HepG2 (cell line): Measurements from ENCODE around the gene CASP7. TPM values are rescaled to one million over a fixed set of nuclear protein-coding genes. Genes with fewer than 3 reads are reported as not detected.

Source experiments
- ATAC-seq: fragments of 200-7000 bp; cut with Tn5 transposase; 3 replicates; pipeline ENCODE4 v1.9.1; 2020; ENCODE audit warnings: mild to moderate bottlenecking, moderate library complexity
- BruUV-seq: library from RNA; stranded (reverse); fragments of 400-500 nt; replicated peaks from 2 replicates; lab custom pipeline; 2021; lab: Mats Ljungman, UMichigan
- CTCF ChIA-PET: fragments of 300-600 bp; formaldehyde crosslinking; extraction: SDS; loops from one replicate; lab custom pipeline; 2021; ENCODE audit warnings: low total read pairs, inconsistent platforms, low intra/inter-chr PET ratio; lab: Yijun Ruan, JAX
- POLR2A ChIA-PET: fragments of 350-600 bp; sonication (Branson Sonifier 250); formaldehyde crosslinking; loops from one replicate; lab custom pipeline; 2020; ENCODE audit warnings: antibody characterized with exemption, inconsistent platforms; lab: Yijun Ruan, JAX
- DNase-seq: peaks from one replicate; pipeline ENCODE4 v3.0.0-alpha.2; 2015; ENCODE audit warnings: low spot score
- FAIRE-seq: peaks from 3 replicates; lab custom pipeline; 2011; peaks lifted over from hg19 to GRCh38; lab: Jason Lieb, UNC
- H2AFZ ChIP-seq: one replicate; pipeline ENCODE4 v1.6.1; 2011; ENCODE audit warnings: low read length, inconsistent platforms
- H3K27ac ChIP-seq: fragments of 300-600 bp; 3 replicates; pipeline ENCODE4 v1.8.0; 2011; ENCODE audit warnings: mixed run types, mild to moderate bottlenecking, mixed read lengths, low read length, inconsistent platforms; ENCODE audit not compliant: insufficient read depth; ENCODE audit errors: extremely low read length
- H3K27me3 ChIP-seq, 2 experiments: fragments of 200-600 bp in 1 of 2; 2 replicates in 1 of 2; 3 replicates in 1 of 2; pipeline versions ENCODE4 v1.6.0 to v1.8.0; 2011; ENCODE audit warnings: low read length in 2 of 2, mild to moderate bottlenecking in 2 of 2, moderate library complexity in 2 of 2, inconsistent platforms in 1 of 2; ENCODE audit not compliant: insufficient read depth in 2 of 2, control insufficient read depth in 1 of 2
- H3K36me3 ChIP-seq, 2 experiments: fragments of 200-600 bp in 1 of 2; replicated peaks in 1 of 2; 2 replicates in 1 of 2; 3 replicates in 1 of 2; pipeline versions ENCODE4 v1.5.1 to v1.8.0; 2011; ENCODE audit warnings: low read length in 2 of 2, inconsistent platforms in 1 of 2; ENCODE audit not compliant: insufficient read depth in 2 of 2, control insufficient read depth in 1 of 2
- H3K4me1 ChIP-seq: 2 replicates; pipeline ENCODE4 v1.5.1; 2012; ENCODE audit warnings: low read length, inconsistent platforms; ENCODE audit not compliant: insufficient read depth
- H3K4me2 ChIP-seq: 2 replicates; pipeline ENCODE4 v1.6.0; 2011; ENCODE audit warnings: low read depth, low read length, inconsistent platforms
- H3K4me3 ChIP-seq, 3 experiments: fragments of 200-600 bp in 1 of 3; sonication (generic), shearing (Covaris generic) in 1 of 3; replicated peaks in 1 of 3; 2 replicates each; pipeline ENCODE4 v1.5.1; 2011 to 2016; ENCODE audit warnings: low read length in 3 of 3, inconsistent platforms in 2 of 3, low read depth in 2 of 3, mild to moderate bottlenecking in 2 of 3, control low read depth in 1 of 3, mixed read lengths in 1 of 3; ENCODE audit not compliant: insufficient read depth in 1 of 3
- H3K79me2 ChIP-seq: one replicate; pipeline ENCODE4 v1.6.1; 2011; ENCODE audit warnings: low read length, inconsistent platforms; ENCODE audit not compliant: insufficient read depth
- H3K9ac ChIP-seq: 2 replicates; pipeline ENCODE4 v1.6.0; 2011; ENCODE audit warnings: mild to moderate bottlenecking, low read depth, low read length, inconsistent platforms; ENCODE audit not compliant: insufficient read depth
- H3K9me3 ChIP-seq: 2 replicates; pipeline ENCODE4 v1.5.1; 2012; ENCODE audit warnings: mild to moderate bottlenecking, low read length
- H4K20me1 ChIP-seq: 2 replicates; pipeline ENCODE4 v1.6.0; 2011; ENCODE audit warnings: inconsistent platforms, mild to moderate bottlenecking, low read length, moderate library complexity; ENCODE audit not compliant: insufficient read depth
- BHLHE40 ChIP-seq: IDR thresholded peaks from 2 replicates; pipeline ENCODE4 v1.6.1; 2011; ENCODE audit warnings: low read length, improper control_type of control experiment
- CSRNP2 ChIP-seq: sonication (generic); formaldehyde crosslinking; conservative IDR thresholded peaks from 2 replicates; pipeline ENCODE4 v1.8.0; 2022; ENCODE audit warnings: low read depth, missing genetic modification reagents
- FOXP1 ChIP-seq, 2 experiments: fragments of 450-650 bp in 1 of 2; IDR thresholded peaks; 2 replicates each; pipeline ENCODE4 v1.6.1; 2017 to 2018; ENCODE audit warnings: antibody characterized with exemption in 1 of 2
- MBD4 ChIP-seq: IDR thresholded peaks from 2 replicates; pipeline ENCODE4 v1.6.1; 2012; ENCODE audit warnings: low read length, inconsistent platforms, borderline replicate concordance
- MIER2 ChIP-seq: IDR thresholded peaks from 2 replicates; pipeline ENCODE4 v1.6.1; 2016; ENCODE audit warnings: missing biosample characterization, missing genetic modification reagents
- NCOA1 ChIP-seq: sonication (generic); formaldehyde crosslinking; IDR thresholded peaks from 2 replicates; pipeline ENCODE4 v1.9.0; 2021; ENCODE audit warnings: missing genetic modification reagents
- PCBP1 ChIP-seq: fragments of 200-400 bp; formaldehyde crosslinking; IDR thresholded peaks from 2 replicates; pipeline ENCODE4 v1.6.1; 2017; ENCODE audit warnings: mild to moderate bottlenecking, low read depth, low read length, borderline replicate concordance
- PTBP1 ChIP-seq: fragments of 200-400 bp; formaldehyde crosslinking; IDR thresholded peaks from 2 replicates; pipeline ENCODE4 v1.6.1; 2018; ENCODE audit warnings: low read length, low read depth; ENCODE audit not compliant: poor library complexity, severe bottlenecking
- SMARCC2 ChIP-seq: fragments of 450-650 bp; IDR thresholded peaks from 2 replicates; pipeline ENCODE4 v1.6.1; 2017; ENCODE audit warnings: antibody characterized with exemption, mild to moderate bottlenecking
- SOX5 ChIP-seq: IDR thresholded peaks from 2 replicates; pipeline ENCODE4 v1.6.1; 2016; ENCODE audit warnings: borderline replicate concordance
- SP5 ChIP-seq: IDR thresholded peaks from 2 replicates; pipeline ENCODE4 v1.6.1; 2016; ENCODE audit warnings: low read depth, borderline replicate concordance
- SSRP1 ChIP-seq: IDR thresholded peaks from 2 replicates; pipeline ENCODE4 v1.6.1; 2016; ENCODE audit warnings: control low read depth
- ZMYM3 ChIP-seq: sonication (generic); formaldehyde crosslinking; IDR thresholded peaks from 2 replicates; pipeline ENCODE4 v1.5.1; 2020; ENCODE audit warnings: mild to moderate bottlenecking, missing genetic modification reagents
- ZNF138 ChIP-seq: sonication (generic); formaldehyde crosslinking; IDR thresholded peaks from 2 replicates; pipeline ENCODE4 v1.5.0; 2020; ENCODE audit warnings: mild to moderate bottlenecking, low read depth, missing genetic modification reagents
- ZNF256 ChIP-seq: sonication (generic); formaldehyde crosslinking; conservative IDR thresholded peaks from 2 replicates; pipeline ENCODE4 v1.4.0; 2020; ENCODE audit warnings: missing genetic modification reagents
- ZNF430 ChIP-seq: sonication (generic); formaldehyde crosslinking; IDR thresholded peaks from 2 replicates; pipeline ENCODE4 v1.9.0; 2021; ENCODE audit warnings: mild to moderate bottlenecking, missing genetic modification reagents
- ZNF550 ChIP-seq: sonication (generic); formaldehyde crosslinking; IDR thresholded peaks from 2 replicates; pipeline ENCODE4 v1.4.0; 2020; ENCODE audit warnings: mild to moderate bottlenecking, missing genetic modification reagents, borderline replicate concordance
- ZNF782 ChIP-seq: sonication (generic); formaldehyde crosslinking; IDR thresholded peaks from 2 replicates; pipeline ENCODE4 v1.4.0; 2020; ENCODE audit warnings: missing genetic modification reagents, mild to moderate bottlenecking, borderline replicate concordance
- ZNF83 ChIP-seq: sonication (generic); formaldehyde crosslinking; IDR thresholded peaks from 2 replicates; pipeline ENCODE4 v1.4.0; 2020; ENCODE audit warnings: missing genetic modification reagents, mild to moderate bottlenecking, borderline replicate concordance
- WGBS: methylation state at CpG from one replicate; pipeline ENCODE4 v1.1.6; 2017; ENCODE audit warnings: low lambda C conversion rate; 5-methylcytosine and 5-hydroxymethylcytosine counted together
- in situ Hi-C: cut with HindIII; loops from 2 replicates; pipeline ENCODE4 v1.10.0; 2017; ENCODE audit warnings: low pct_unique_long_range_greater_than_20kb; ENCODE audit not compliant: extremely low pct_ligation_motif_present
- intact Hi-C: fragments of 100-400 bp; cut with micrococcal nuclease; formaldehyde crosslinking; loops from one replicate; pipeline ENCODE4 v1.10.0; 2022; ENCODE audit not compliant: unreplicated experiment
- polyA plus RNA-seq, 8 experiments: library from polyadenylated mRNA; depleted of rRNA in 3 of 8; stranded (reverse) in 7 of 8; unstranded in 1 of 8; fragments of >200 nt; fragmentation: Illumina TruSeq in 4 of 8; extraction: Trizol in 4 of 8; gene quantifications; 2 replicates each; pipeline versions ENCODE4 v1.2.1 to v1.2.3, GENCODE V29; 2011 to 2016; ENCODE audit warnings: low read depth in 4 of 8, missing spikeins in 1 of 8, mixed read lengths in 1 of 8; ENCODE audit not compliant: insufficient read depth in 1 of 8
- total RNA-seq, 5 experiments: library from RNA; depleted of rRNA; stranded (reverse); fragments of >200 nt; fragmentation: Illumina TruSeq; extraction: Trizol; gene quantifications; 2 replicates each; pipeline ENCODE4 v1.2.3, GENCODE V29; 2016; ENCODE audit warnings: low read depth in 1 of 5
- TF ChIP-seq, protein P1 (sequence below), 2 experiments: sonication (generic) in 1 of 2; formaldehyde crosslinking in 1 of 2; IDR thresholded peaks; 2 replicates each; pipeline versions ENCODE4 v1.6.1 to v1.9.0; 2014 to 2022; ENCODE audit warnings: antibody characterized with exemption in 1 of 2, borderline replicate concordance in 1 of 2, inconsistent platforms in 1 of 2, low read depth in 1 of 2, missing genetic modification reagents in 1 of 2

CASP7 gene
- total and polyA plus RNA-seq, 2 of the 13 experiments (the other 11 are each of a cell fraction or from before 2014, with no cell fraction given): 11.9 to 39.3 TPM

- intact Hi-C loops: no loop called here
- CTCF ChIA-PET: no interaction called here
- in situ Hi-C loops: no loop called here
- POLR2A ChIA-PET: no interaction called here
- H2AFZ ChIP-seq: no peak overlapping the region
- 71% methylated on average over 3 of the region's 3 CpGs for WGBS
- H3K9ac ChIP-seq: no peak overlapping the region
- TF ChIP-seq ZNF550 (CRISPR knock-in tag) (no peak), NCOA1 (CRISPR knock-in tag) (no peak), SSRP1 (CRISPR knock-in tag) (no peak), ZNF256 (CRISPR knock-in tag) (no peak), ZNF430 (no peak), ZNF782 (no peak), ZNF138 (CRISPR knock-in tag) (no peak), FOXP1 (IDR thresholded peaks at IDR 0.05) (no peak), FOXP1 (CRISPR knock-in tag; IDR thresholded peaks at IDR 0.05) (no peak), CSRNP2 (CRISPR knock-in tag) (no peak), SOX5 (no peak), BHLHE40 (no peak), MBD4 (no peak), ZNF83 (CRISPR knock-in tag) (no peak), PTBP1 (no peak), SP5 (CRISPR knock-in tag) (no peak), ZMYM3 (no peak), SMARCC2 (no peak), PCBP1 (no peak), MIER2 (CRISPR knock-in tag) (no peak)
- TF ChIP-seq, protein P1, sequence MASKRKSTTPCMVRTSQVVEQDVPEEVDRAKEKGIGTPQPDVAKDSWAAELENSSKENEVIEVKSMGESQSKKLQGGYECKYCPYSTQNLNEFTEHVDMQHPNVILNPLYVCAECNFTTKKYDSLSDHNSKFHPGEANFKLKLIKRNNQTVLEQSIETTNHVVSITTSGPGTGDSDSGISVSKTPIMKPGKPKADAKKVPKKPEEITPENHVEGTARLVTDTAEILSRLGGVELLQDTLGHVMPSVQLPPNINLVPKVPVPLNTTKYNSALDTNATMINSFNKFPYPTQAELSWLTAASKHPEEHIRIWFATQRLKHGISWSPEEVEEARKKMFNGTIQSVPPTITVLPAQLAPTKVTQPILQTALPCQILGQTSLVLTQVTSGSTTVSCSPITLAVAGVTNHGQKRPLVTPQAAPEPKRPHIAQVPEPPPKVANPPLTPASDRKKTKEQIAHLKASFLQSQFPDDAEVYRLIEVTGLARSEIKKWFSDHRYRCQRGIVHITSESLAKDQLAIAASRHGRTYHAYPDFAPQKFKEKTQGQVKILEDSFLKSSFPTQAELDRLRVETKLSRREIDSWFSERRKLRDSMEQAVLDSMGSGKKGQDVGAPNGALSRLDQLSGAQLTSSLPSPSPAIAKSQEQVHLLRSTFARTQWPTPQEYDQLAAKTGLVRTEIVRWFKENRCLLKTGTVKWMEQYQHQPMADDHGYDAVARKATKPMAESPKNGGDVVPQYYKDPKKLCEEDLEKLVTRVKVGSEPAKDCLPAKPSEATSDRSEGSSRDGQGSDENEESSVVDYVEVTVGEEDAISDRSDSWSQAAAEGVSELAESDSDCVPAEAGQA (IDR thresholded peaks at IDR 0.05; ENCODE audit: low read depth): no peak
- TF ChIP-seq, protein P1 (CRISPR knock-in tag; IDR thresholded peaks at IDR 0.05; ENCODE audit: borderline replicate concordance): no peak
- no peaks in the 10 kb centered on the region for H3K27me3 ChIP-seq
- H3K4me1 ChIP-seq: no peaks in the 10 kb centered on the region
- H3K9me3 ChIP-seq: peaks cover 25% of the 10 kb centered on the region
- peaks cover 6 to 12% of the 10 kb centered on the region in 2 experiments; a peak in 3 of 5 replicates for H3K36me3 ChIP-seq
- 0 out of 2 replicates have a peak, but pooled peaks cover 3% of the 10 kb centered on the region for H4K20me1 ChIP-seq
- no peak for FAIRE-seq
- H3K27ac ChIP-seq: no peak overlapping the region
- H3K79me2 ChIP-seq: peaks cover 56% of the 10 kb centered on the region
- BruUV-seq: no TSS peak
- no peak for ATAC-seq
- DNase-seq: no peak
- no peak overlapping the region for H3K4me3 ChIP-seq
- H3K4me2 ChIP-seq: no peak overlapping the region
These were observed 9.9 kb downstream of the CASP7 start for GRCh38 chr10:113689574-113689973.
